H1 (cell line): Measurements from ENCODE around the gene GSG1L.

Experiments
- ATF3 ChIP-seq: IDR thresholded peaks from 2 replicates; pipeline ENCODE4 v1.6.1; 2011; ENCODE audit warnings: low read depth, mild to moderate bottlenecking, low read length; ENCODE audit not compliant: insufficient read depth
- BACH1 ChIP-seq: IDR thresholded peaks from 2 replicates; pipeline ENCODE4 v1.6.1; 2012; ENCODE audit warnings: low read length, improper control_type of control experiment
- CBX5 ChIP-seq: fragments of 300-800, 300-1000 bp; sonication (generic); IDR thresholded peaks from 2 replicates; pipeline ENCODE4 v1.7.1; 2016; ENCODE audit warnings: antibody characterized with exemption, low read length, low read depth
- CREB1 ChIP-seq: IDR thresholded peaks from 2 replicates; pipeline ENCODE4 v1.6.1; 2012; ENCODE audit warnings: inconsistent platforms
- CTBP2 ChIP-seq: IDR thresholded peaks from 2 replicates; pipeline ENCODE4 v1.7.0; 2011; ENCODE audit warnings: borderline replicate concordance, mild to moderate bottlenecking, moderate library complexity, mixed read lengths, low read length; ENCODE audit not compliant: insufficient read depth, insufficient read length
- HDAC2 ChIP-seq, 2 experiments: fragments of 300-600 bp in 1 of 2; sonication (generic) in 1 of 2; IDR thresholded peaks; 2 replicates each; pipeline ENCODE4 v1.6.1; 2011 to 2012; ENCODE audit warnings: low read depth in 2 of 2, low read length in 2 of 2, mild to moderate bottlenecking in 2 of 2, moderate library complexity in 2 of 2, borderline replicate concordance in 1 of 2, inconsistent platforms in 1 of 2
- NRF1 ChIP-seq: IDR thresholded peaks from 2 replicates; pipeline ENCODE4 v1.6.1; 2011; ENCODE audit warnings: mild to moderate bottlenecking, low read depth, low read length, improper control_type of control experiment
- POLR2AphosphoS5 ChIP-seq: IDR thresholded peaks from 2 replicates; pipeline ENCODE4 v1.6.1; 2011; ENCODE audit warnings: low read depth, low read length
- RFX5 ChIP-seq: IDR thresholded peaks from 2 replicates; pipeline ENCODE4 v1.6.1; 2011; ENCODE audit warnings: low read depth, low read length, improper control_type of control experiment, borderline replicate concordance
- TAF1 ChIP-seq: IDR thresholded peaks from 2 replicates; pipeline ENCODE4 v1.6.1; 2011; ENCODE audit warnings: mild to moderate bottlenecking, low read depth, low read length
- TCF12 ChIP-seq: IDR thresholded peaks from 2 replicates; pipeline ENCODE4 v1.6.1; 2011; ENCODE audit warnings: low read depth, mild to moderate bottlenecking, low read length
- TF ChIP-seq, protein P1 (sequence below), 3 experiments: IDR thresholded peaks; 1 replicate in 2 of 3; 2 replicates in 1 of 3; pipeline versions ENCODE4 v1.5.1 to v1.6.1; 2011; ENCODE audit warnings: low read length in 3 of 3, mild to moderate bottlenecking in 3 of 3, inconsistent platforms in 2 of 3, low read depth in 1 of 3, moderate library complexity in 1 of 3; ENCODE audit not compliant: insufficient read depth in 1 of 3; ENCODE audit errors: control extremely low read depth in 1 of 3

DNA sequence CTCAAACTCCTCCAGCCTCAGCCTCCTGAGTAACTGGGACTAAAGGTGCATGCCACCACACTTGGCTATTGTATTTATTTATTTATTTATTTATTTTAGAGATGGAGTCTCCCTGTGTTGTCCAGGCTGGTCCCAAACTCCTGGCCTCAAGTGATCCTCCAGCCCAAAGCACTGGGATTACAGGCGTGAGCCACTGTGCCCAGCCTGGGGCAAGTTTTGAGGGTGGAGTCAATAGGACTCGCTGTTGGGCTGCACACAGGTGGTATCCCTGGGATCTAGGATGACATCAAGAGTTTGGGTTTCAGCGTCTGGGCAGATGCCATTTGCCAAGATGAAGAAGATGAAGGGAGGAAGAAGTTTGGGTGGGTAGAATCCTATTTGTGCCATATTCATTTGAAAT is 213.9 kb downstream of the GSG1L start:
- TF ChIP-seq, protein P1, sequence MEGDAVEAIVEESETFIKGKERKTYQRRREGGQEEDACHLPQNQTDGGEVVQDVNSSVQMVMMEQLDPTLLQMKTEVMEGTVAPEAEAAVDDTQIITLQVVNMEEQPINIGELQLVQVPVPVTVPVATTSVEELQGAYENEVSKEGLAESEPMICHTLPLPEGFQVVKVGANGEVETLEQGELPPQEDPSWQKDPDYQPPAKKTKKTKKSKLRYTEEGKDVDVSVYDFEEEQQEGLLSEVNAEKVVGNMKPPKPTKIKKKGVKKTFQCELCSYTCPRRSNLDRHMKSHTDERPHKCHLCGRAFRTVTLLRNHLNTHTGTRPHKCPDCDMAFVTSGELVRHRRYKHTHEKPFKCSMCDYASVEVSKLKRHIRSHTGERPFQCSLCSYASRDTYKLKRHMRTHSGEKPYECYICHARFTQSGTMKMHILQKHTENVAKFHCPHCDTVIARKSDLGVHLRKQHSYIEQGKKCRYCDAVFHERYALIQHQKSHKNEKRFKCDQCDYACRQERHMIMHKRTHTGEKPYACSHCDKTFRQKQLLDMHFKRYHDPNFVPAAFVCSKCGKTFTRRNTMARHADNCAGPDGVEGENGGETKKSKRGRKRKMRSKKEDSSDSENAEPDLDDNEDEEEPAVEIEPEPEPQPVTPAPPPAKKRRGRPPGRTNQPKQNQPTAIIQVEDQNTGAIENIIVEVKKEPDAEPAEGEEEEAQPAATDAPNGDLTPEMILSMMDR (IDR thresholded peaks at IDR 0.05; ENCODE audit: control extremely low read depth in 1 of 3, insufficient read depth in 1 of 3, low read depth in 1 of 3, low read length in 3 of 3), result no peak
- no peak for TF ChIP-seq RFX5
- no peak for TF ChIP-seq CBX5
- TF ChIP-seq NRF1, result no peak
- TF ChIP-seq HDAC2 (IDR thresholded peaks at IDR 0.05; ENCODE audit: borderline replicate concordance in 1 of 2, low read depth in 2 of 2, low read length in 2 of 2), result no peak
- TF ChIP-seq ATF3, result no peak
- no peak for TF ChIP-seq TCF12
- TF ChIP-seq CTBP2, result no peak
- no peak for TF ChIP-seq BACH1
- no peak for TF ChIP-seq TAF1
- no peak for TF ChIP-seq CREB1
- no peak for TF ChIP-seq POLR2AphosphoS5
